GM18519 (cell line): ENCODE results near the gene MAGED2.
A peak's percentile ranks its signal among the peaks of the same experiment; 100 is the strongest.
"Not testable (repeated sequence)": the region's sequence is repeated elsewhere in the genome, so short reads cannot be mapped to it uniquely, and the experiment has no call there.

Source experiments
- ATAC-seq: cut with Tn5 transposase; IDR thresholded peaks from one replicate; pipeline ENCODE4 v1.9.1; 2021; ENCODE audit warnings: mild to moderate bottlenecking, moderate library complexity; ENCODE audit not compliant: unreplicated experiment, low FRiP score

Gene MAGED2

GRCh38 chrX:54807524-54808108 is at the start of gene MAGED2:
MAGED2 (plus strand) TSS chrX:54807745; CDS start chrX:54809332, 1,587 bp downstream.
- ATAC-seq: no peak

- no peak for ATAC-seq
Observed at GRCh38 chrX:54758114-54759055, 49.2 kb upstream of the MAGED2 start.

- ATAC-seq: not testable (repeated sequence)
Observed at GRCh38 chrX:54774391-54775094, 33.0 kb upstream of the MAGED2 start.

- ATAC-seq: no peak
Observed at GRCh38 chrX:54776061-54776460, 31.5 kb upstream of the MAGED2 start.

GRCh38 chrX:54776987-54777672 is 30.4 kb upstream of the MAGED2 start:
- ATAC-seq: no peak

GRCh38 chrX:54785901-54786300 is 21.6 kb upstream of the MAGED2 start:
- no peak for ATAC-seq

- ATAC-seq: no peak
Observed at GRCh38 chrX:54786967-54787366, 20.6 kb upstream of the MAGED2 start.

- no peak for ATAC-seq
Observed at GRCh38 chrX:54788446-54788845, 19.1 kb upstream of the MAGED2 start.

GRCh38 chrX:54789405-54789804 is 18.1 kb upstream of the MAGED2 start:
- not testable (repeated sequence) for ATAC-seq

GRCh38 chrX:54794028-54794427 is 13.5 kb upstream of the MAGED2 start:
- ATAC-seq: no peak

GRCh38 chrX:54794795-54795194 is 12.8 kb upstream of the MAGED2 start:
- no peak for ATAC-seq

GRCh38 chrX:54798137-54798536 is 9.4 kb upstream of the MAGED2 start, which contains the start of gene ITIH6:
ITIH6 (minus strand) TSS chrX:54798255; CDS start chrX:54798210, 45 bp downstream.
- ATAC-seq: no peak

- no peak for ATAC-seq
Observed at GRCh38 chrX:54799046-54799445, 8.5 kb upstream of the MAGED2 start.

GRCh38 chrX:54808109-54808604 is 612 bp downstream of the MAGED2 start:
- peak; percentile 11 for ATAC-seq

- peak; percentile 89 for ATAC-seq
Observed at GRCh38 chrX:54808605-54809483, 1.3 kb downstream of the MAGED2 start.

GRCh38 chrX:54810532-54810931 is 3.0 kb downstream of the MAGED2 start:
- ATAC-seq: no peak

GRCh38 chrX:54811301-54811885 is 3.8 kb downstream of the MAGED2 start:
- ATAC-seq: no peak

- ATAC-seq: no peak
Observed at GRCh38 chrX:54812306-54812705, 4.8 kb downstream of the MAGED2 start.

- no peak for ATAC-seq
Observed at GRCh38 chrX:54817220-54817820, 9.8 kb downstream of the MAGED2 start.
